Hepatic stellate cell (primary cell): Measurements from ENCODE around the gene OPCML.

ENCODE experiments used
- DNase-seq: peaks from one replicate; pipeline ENCODE4 v3.0.0; 2011; ENCODE audit warnings: low spot score

Gene OPCML

GRCh38 chr11:133228471-133229329 is 303.6 kb downstream of the OPCML start:
- DNase-seq: no peak

DNA sequence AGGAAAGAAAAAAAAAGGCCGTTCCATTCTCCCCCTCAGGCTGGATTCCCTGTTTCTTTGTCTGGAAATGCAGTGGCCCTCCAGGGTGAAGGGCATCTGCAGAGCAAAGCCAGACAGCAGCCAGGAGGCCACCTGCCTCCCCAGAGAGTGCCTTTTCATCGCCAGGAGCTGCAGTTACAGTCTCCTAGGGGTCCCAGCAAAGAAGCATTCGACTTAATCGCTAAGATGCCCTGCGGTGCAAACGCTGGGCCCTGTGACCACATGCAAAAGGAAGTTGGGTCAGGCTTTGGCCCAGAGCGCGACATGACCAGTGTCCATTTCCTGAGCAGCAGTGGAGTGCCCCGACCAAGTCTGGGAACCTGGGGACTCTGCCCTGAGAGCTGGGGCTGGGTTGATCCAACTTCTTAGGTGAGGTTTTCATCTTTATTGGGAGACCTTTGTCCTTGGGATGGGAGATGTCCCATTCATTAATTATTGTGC is 304.6 kb downstream of the OPCML start:
- no peak for DNase-seq

GRCh38 chr11:133224271-133224670 is 308.0 kb downstream of the OPCML start:
- no peak for DNase-seq

GRCh38 chr11:133222425-133223330 is 309.6 kb downstream of the OPCML start:
- no peak for DNase-seq

- DNase-seq: no peak
These were observed 312.8 kb downstream of the OPCML start for GRCh38 chr11:133219543-133219942.

DNA sequence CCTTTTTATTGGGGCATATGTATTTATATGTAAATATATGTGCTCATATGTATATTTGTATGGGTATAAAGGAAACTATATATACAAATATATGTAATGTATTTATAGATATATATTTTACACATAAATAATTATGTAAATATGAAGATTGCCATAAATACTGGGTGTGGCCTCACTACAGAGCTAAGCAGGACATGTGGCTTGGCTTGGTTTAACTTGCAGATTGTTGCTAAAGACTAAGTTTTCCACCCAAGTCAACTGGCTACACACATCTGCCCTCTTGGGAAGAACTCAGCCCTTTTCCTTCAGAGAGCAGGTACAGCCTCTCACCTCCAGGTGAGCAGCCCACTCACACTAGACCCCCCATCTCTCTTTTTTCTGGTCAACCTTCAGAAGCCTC is 315.5 kb downstream of the OPCML start:
- DNase-seq: no peak

DNA sequence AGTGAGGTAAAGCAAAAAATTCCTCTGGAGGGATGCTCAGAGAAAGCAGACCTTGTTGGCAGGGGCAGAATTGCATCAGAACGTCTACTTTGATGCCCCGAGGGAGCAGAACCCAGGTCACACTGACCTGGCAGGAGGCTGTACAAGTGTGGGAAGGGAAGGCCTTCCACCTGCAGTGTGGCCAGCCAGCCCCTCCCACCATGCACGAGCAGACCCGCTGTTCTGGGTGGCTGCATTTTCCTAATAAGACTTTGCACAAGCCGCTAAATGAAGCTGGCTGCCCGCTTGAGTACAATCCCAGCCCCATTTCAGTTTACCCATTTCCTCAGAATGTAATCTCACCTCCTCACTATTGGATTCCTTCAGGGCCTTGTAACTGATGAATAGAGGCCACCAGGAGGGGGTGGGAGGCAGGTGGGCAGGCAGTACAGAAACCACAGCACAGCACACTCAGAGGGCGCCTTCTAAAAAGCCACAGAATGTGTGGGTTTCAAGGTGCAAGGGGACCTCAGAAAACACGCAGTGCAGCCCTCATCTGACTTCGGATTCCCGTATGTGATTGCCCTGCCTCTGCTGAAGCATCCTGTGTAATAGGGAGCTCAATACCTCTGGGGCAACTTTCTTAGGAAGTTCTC is 316.6 kb downstream of the OPCML start:
- no peak for DNase-seq

DNA sequence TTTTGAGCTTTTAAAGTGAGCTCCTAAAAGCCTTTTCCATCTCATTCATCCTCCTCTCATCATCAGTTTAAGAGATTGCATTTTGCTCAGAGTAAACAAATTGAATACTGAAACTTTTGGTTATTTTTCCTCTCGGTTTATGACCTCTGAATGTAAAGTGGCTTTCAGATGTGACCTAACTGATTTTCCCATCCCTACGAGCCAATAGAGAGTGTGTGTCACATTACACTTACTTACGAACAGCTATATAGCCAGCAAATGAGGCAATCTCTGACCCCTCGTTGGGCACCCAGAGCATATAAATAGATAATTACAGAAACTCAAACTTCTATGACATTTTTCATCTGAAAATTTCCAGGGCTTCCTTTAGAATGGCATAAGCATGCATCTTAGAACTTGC is 317.7 kb downstream of the OPCML start:
- no peak for DNase-seq

DNA sequence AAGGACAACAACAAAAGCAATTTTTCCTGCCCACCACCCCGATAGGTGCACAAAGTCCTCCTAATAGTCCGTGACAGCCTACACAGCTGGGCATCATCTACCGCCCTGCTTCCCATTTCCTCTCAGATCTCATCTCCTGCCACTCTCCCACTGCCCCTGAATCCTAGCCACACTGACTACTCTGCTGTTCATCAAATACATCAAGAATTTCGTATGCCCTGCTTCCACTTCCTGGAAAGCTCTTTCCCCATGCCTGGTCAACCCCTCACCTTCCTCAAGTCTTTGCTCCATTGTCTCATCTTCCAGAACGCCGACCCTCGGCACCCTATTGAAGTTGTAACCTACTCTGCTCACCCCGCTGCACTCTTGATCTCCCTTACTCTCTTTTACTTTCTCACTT is 320.1 kb downstream of the OPCML start:
- no peak for DNase-seq

- no peak for DNase-seq
These were observed 324.3 kb downstream of the OPCML start for GRCh38 chr11:133207995-133208394.

- DNase-seq: no peak
These were observed 325.8 kb downstream of the OPCML start for GRCh38 chr11:133206313-133207005.

GRCh38 chr11:133204158-133204557 is 328.1 kb downstream of the OPCML start:
- no peak for DNase-seq

DNA sequence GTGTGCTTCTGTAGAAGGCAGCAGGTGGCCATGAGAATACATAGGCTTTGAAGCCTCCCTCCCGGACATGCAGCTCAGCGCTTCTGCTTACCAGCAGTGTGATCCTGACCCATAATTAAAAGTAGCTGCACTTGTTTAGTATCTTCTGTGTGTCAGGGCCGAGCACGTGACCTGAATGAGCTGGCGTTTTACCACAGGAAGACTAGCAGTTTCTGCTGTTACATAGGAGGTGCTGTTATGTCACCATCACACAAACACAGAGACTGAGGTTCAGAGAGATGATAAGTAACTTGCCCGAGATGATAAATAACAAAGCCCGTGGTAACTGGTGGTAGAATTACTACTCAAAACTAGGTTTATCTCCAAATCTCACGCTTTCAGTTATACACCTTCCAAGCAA is 329.5 kb downstream of the OPCML start:
- no peak for DNase-seq

DNA sequence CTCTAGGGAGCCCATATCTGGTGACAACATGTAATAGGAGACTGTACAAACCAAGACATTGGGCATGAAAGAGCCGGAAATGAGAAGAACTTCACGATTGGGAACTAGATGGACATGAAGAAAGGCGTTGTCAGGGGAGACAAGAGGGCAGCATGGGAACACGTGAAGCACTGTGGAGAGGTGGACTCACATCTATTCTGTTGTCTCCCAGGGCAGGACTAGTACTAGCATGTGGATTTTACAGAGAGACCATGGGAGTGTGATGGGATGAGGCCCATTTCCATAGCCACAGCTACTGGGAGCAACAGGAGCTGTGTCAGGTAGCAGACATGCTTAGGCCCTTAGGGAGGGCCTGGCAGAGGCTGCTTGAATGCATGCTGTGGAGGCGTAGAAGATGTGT is 333.9 kb downstream of the OPCML start:
- DNase-seq: no peak

- DNase-seq: no peak
These were observed 334.9 kb downstream of the OPCML start for GRCh38 chr11:133197425-133197824.

DNA sequence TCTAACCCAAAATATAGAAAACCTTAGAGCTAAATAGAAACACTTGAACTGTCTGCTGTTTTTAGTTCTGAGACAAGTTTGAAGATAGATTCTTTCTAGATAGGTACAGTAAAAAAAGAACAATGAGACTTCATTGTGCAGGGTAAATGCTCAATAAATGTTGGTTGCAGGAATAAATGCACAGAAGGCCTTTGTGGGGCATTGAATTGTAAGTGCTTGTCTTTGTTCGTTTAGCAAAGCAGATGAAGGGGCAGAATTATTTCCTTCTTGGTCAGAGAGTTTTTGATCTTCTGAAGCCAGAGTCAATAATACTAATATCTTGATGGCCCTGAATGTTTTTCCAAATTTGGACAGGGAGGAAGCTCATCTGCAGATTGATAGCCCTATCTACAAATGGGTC is 340.4 kb downstream of the OPCML start:
- no peak for DNase-seq

DNA sequence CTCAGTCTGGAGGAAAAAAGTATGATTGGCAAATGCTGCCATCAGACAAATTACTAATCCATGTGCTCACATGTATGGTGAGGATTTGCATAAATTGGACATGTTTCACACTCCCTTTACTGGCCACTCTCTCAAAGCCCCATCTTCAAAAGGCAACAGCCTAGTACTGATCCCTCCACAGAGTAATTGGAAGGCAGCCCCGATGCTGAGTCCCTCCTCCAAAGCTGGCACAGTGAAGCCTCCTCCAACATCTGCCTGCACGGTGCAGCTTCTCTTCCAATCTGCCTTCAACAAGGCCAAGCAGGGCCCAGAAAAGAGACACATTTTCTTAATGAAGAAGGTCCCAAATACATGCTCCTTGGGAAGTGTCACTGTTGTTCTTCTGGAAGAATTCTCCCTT is 350.6 kb downstream of the OPCML start:
- DNase-seq: no peak

GRCh38 chr11:133181066-133181465 is 351.2 kb downstream of the OPCML start:
- no peak for DNase-seq

DNA sequence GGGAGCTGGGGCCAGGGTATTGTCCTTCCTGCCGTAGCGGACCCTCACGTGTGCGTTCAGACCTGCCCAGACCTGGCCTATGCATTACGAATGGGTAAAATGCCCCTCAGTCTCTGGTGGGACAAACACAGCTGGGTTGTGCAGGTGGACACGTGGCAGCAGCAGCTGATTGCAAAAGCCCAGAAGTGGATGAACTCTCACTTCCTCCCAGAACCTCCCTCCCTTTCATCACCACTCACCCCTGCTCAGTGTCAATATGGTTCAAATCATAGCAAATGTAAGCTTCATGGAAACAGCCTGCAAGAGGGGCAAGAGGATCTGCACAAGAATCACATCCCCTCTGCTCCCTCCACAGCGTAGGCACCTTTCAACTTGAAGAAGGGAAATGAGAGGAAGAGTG is 352.1 kb downstream of the OPCML start:
- no peak for DNase-seq

DNA sequence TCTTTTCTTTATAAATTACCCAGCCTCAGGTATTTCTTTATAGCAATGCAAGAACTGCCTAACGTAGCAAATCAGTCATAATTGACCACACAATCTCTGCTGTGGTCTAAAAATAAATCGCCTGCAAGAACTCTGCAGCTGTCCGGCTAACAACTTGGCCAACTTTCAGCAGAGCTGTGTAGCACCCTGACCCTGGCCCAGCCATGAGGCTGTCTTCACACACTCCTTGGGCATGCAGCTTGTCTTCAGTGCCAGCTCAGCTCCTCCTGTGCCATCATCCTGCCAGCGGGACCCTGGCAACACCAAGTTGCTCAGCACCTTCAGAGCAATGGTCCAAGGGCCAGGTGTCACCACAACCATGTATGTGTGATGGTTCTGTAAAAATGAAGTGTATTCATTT is 355.6 kb downstream of the OPCML start:
- DNase-seq: no peak

GRCh38 chr11:133175103-133175502 is 357.2 kb downstream of the OPCML start:
- DNase-seq: no peak
